Heart left ventricle (tissue), 13 donors: ENCODE measurements around the gene NDEL1.

Experiments used
- CTCF ChIP-seq, 12 donors: fragments of 200-600 bp; sonication (generic) in 4 of 12; IDR thresholded peaks; one replicate each; pipeline versions ENCODE4 v1.5.0 to v1.8.0; 2018 to 2022; ENCODE audit warnings: antibody characterized with exemption in 12 of 12, mild to moderate bottlenecking in 5 of 12
- POLR2A ChIP-seq, 2 donors: fragments of 450-650 bp; IDR thresholded peaks; one replicate each; pipeline ENCODE4 v1.6.1; 2017; ENCODE audit warnings: antibody characterized with exemption in 2 of 2, mild to moderate bottlenecking in 2 of 2, moderate library complexity in 2 of 2
- donor health status: ischemic (EF 13 %, LVEDD 7.1; RV severe dilation, severe dysfunction).
- donor health status: DM: no; HTN: yes; CAD: no.
- donor health status: DM: no; HTN: no; CAD: no.
- donor health status: ischemic (EF 25% LVEDD 6.9; RV normal size, moderate dysfunction).
- donor health status: ischemic (EF 25% LVEDD 5.7; RV mildly dilated, moderate dysfunction).
- donor health status: ischemic (EF 35%, LVEDD 5.7; RV mildly dilated, moderate dysfunction).
- donor health status: nonischemic (EF 11% LVEDD 7.7; RV severe dilation, severe dysfunction).
- donor health status: DM: yes; HTN: yes; CAD: no.
- donor health status: PGD.
- donor health status: ischemic (EF 29% LVEDD 5.4; RV normal size, mild dysfunction).
- donor health status: nonischemic (EF 23%, LVEDD 6.1; RV moderate dilation, normal function).

- no peak for TF ChIP-seq CTCF (IDR thresholded peaks at IDR 0.05)
- TF ChIP-seq POLR2A (IDR thresholded peaks at IDR 0.05) = no peak
These were observed 17.9 kb upstream of the NDEL1 start for GRCh38 chr17:8417806-8418205.
